CD14-positive monocyte (primary cell): ENCODE data around the gene PROM2. TPM values are rescaled to one million over a fixed set of nuclear protein-coding genes. Genes with fewer than 3 reads are reported as not detected.
A peak's percentile ranks its signal among the peaks of the same experiment; 100 is the strongest.

Experiments used
- DNase-seq, 3 donors: peaks; one replicate each; pipeline ENCODE4 v3.0.0-alpha.2; 2011 to 2022
- H2AFZ ChIP-seq: 2 replicates; pipeline ENCODE4 v1.6.0; 2012; ENCODE audit warnings: mild to moderate bottlenecking, low read depth, low read length, inconsistent platforms; ENCODE audit not compliant: insufficient read depth, poor library complexity, severe bottlenecking
- H3K27ac ChIP-seq, 2 donors: 1 replicate in 1 of 2; 2 replicates in 1 of 2; pipeline ENCODE4 v1.5.1; 2012 to 2013; ENCODE audit warnings: low read length in 2 of 2, control low read depth in 1 of 2, inconsistent platforms in 1 of 2, low read depth in 1 of 2, mild to moderate bottlenecking in 1 of 2
- H3K27me3 ChIP-seq, 2 donors: one replicate each; pipeline versions ENCODE4 v1.6.0 to v1.6.1; 2011 to 2013; ENCODE audit warnings: low read length in 2 of 2; ENCODE audit not compliant: control insufficient read depth in 2 of 2, insufficient read depth in 2 of 2
- H3K36me3 ChIP-seq, 2 donors: replicated peaks in 1 of 2; 1 replicate in 1 of 2; 2 replicates in 1 of 2; pipeline versions ENCODE4 v1.5.1 to v1.6.1; 2012 to 2013; ENCODE audit warnings: low read length in 2 of 2, control low read depth in 1 of 2, inconsistent platforms in 1 of 2, mild to moderate bottlenecking in 1 of 2; ENCODE audit not compliant: insufficient read depth in 2 of 2, control insufficient read depth in 1 of 2
- H3K4me1 ChIP-seq, 2 donors: 1 replicate in 1 of 2; 2 replicates in 1 of 2; pipeline versions ENCODE4 v1.5.1 to v1.6.1; 2012 to 2013; ENCODE audit warnings: low read length in 2 of 2, control low read depth in 1 of 2, inconsistent platforms in 1 of 2, mild to moderate bottlenecking in 1 of 2, moderate library complexity in 1 of 2; ENCODE audit not compliant: insufficient read depth in 2 of 2, control insufficient read depth in 1 of 2
- H3K4me2 ChIP-seq: replicated peaks from 2 replicates; pipeline ENCODE3; 2012; ENCODE audit warnings: low read length, moderate library complexity, mild to moderate bottlenecking; ENCODE audit not compliant: poor library complexity, severe bottlenecking; ENCODE audit errors: extremely low read depth
- H3K4me3 ChIP-seq, 3 experiments: fragments of 200-600 bp in 1 of 3; sonication (generic) in 1 of 3; replicated peaks in 1 of 3; 1 replicate in 2 of 3; 2 replicates in 1 of 3; pipeline ENCODE4 v1.5.1; 2011 to 2013; ENCODE audit warnings: low read length in 3 of 3, mild to moderate bottlenecking in 3 of 3, control low read depth in 2 of 3, low read depth in 2 of 3, inconsistent platforms in 1 of 3, moderate library complexity in 1 of 3
- H3K79me2 ChIP-seq: 2 replicates; pipeline ENCODE4 v1.6.0; 2012; ENCODE audit warnings: mild to moderate bottlenecking, control low read depth, inconsistent platforms, low read length, moderate library complexity; ENCODE audit not compliant: insufficient read depth
- H3K9ac ChIP-seq: 2 replicates; pipeline ENCODE4 v1.6.0; 2017; ENCODE audit warnings: low read length, mild to moderate bottlenecking; ENCODE audit not compliant: insufficient read depth, poor library complexity, severe bottlenecking
- H3K9me3 ChIP-seq, 2 donors: replicated peaks in 1 of 2; 1 replicate in 1 of 2; 2 replicates in 1 of 2; pipeline versions ENCODE4 v1.5.1 to v1.6.1; 2012 to 2013; ENCODE audit warnings: low read length in 2 of 2, control low read depth in 1 of 2; ENCODE audit not compliant: control insufficient read depth in 1 of 2, insufficient read depth in 1 of 2
- H4K20me1 ChIP-seq: 2 replicates; pipeline ENCODE4 v1.6.0; 2012; ENCODE audit warnings: mild to moderate bottlenecking, low read length, control low read depth, moderate library complexity; ENCODE audit not compliant: insufficient read depth
- H3K27ac Mint-ChIP-seq, 7 donors: one replicate each; pipeline ENCODE4 v1.8.0; 2020; ENCODE audit warnings: mild to moderate bottlenecking in 7 of 7, mixed read lengths in 7 of 7, moderate library complexity in 6 of 7, inconsistent platforms in 2 of 7
- H3K27me3 Mint-ChIP-seq, 3 donors: one replicate each; pipeline ENCODE4 v1.8.0; 2021 to 2022; ENCODE audit warnings: low read depth in 3 of 3, mild to moderate bottlenecking in 3 of 3, mixed read lengths in 3 of 3, moderate library complexity in 3 of 3, inconsistent platforms in 1 of 3
- H3K36me3 Mint-ChIP-seq, 2 donors: one replicate each; pipeline ENCODE4 v1.8.0; 2020; ENCODE audit warnings: mixed read lengths in 2 of 2, inconsistent platforms in 1 of 2, mild to moderate bottlenecking in 1 of 2
- H3K4me1 Mint-ChIP-seq: one replicate; pipeline ENCODE4 v1.8.0; 2020; ENCODE audit warnings: mild to moderate bottlenecking, mixed read lengths
- H3K4me3 Mint-ChIP-seq, 2 donors: one replicate each; pipeline ENCODE4 v1.8.0; 2020; ENCODE audit warnings: mild to moderate bottlenecking in 2 of 2, mixed read lengths in 2 of 2, moderate library complexity in 1 of 2
- H3K9me3 Mint-ChIP-seq, 7 donors: one replicate each; pipeline ENCODE4 v1.8.0; 2020 to 2022; ENCODE audit warnings: mixed read lengths in 7 of 7, mild to moderate bottlenecking in 6 of 7, moderate library complexity in 6 of 7, inconsistent platforms in 2 of 7
- WGBS: methylation state at CpG from one replicate; pipeline ENCODE4 v1.1.5; 2013; ENCODE audit warnings: missing lambda C conversion rate; ENCODE audit not compliant: insufficient coverage; 5-methylcytosine and 5-hydroxymethylcytosine counted together
- intact Hi-C, 2 donors: fragments of 100-400 bp; cut with micrococcal nuclease; formaldehyde crosslinking; loops; one replicate each; pipeline versions ENCODE4 v1.15.0 to v1.15.1; 2023
- polyA plus RNA-seq, 3 donors: library from polyadenylated mRNA; depleted of rRNA in 1 of 3; unstranded in 2 of 3; stranded (reverse) in 1 of 3; fragments of 300-500 nt in 2 of 3; fragments of >200 nt in 1 of 3; fragmentation: Illumina TruSeq in 2 of 3; gene quantifications; 1 replicate in 2 of 3; 2 replicates in 1 of 3; pipeline ENCODE4 v1.2.3, GENCODE V29; 2012 to 2021
- TF ChIP-seq, protein P1 (sequence below): fragments of 200-600 bp; IDR thresholded peaks from one replicate; pipeline ENCODE4 v1.8.0; 2022; ENCODE audit warnings: antibody characterized with exemption, mild to moderate bottlenecking

The PROM2 gene
- polyA plus RNA-seq, 3 donors = 0.41 TPM; not detected in 2

- H3K9me3 ChIP-seq = no peaks in the 10 kb centered on the region
- no peaks in the 10 kb centered on the region for H3K36me3 ChIP-seq
- no peak for DNase-seq
- Mint-ChIP-seq H3K4me3 (no peak overlapping the region), H3K27ac (no peak overlapping the region), H3K27me3 (peaks cover 0 to 11% (median 3%) of the 10 kb centered on the region in 3 donors), H3K9me3 (peaks cover 0 to 5% (median 0%) of the 10 kb centered on the region in 7 donors), H3K4me1 (no peaks in the 10 kb centered on the region), H3K36me3 (no peaks in the 10 kb centered on the region)
- TF ChIP-seq, protein P1, sequence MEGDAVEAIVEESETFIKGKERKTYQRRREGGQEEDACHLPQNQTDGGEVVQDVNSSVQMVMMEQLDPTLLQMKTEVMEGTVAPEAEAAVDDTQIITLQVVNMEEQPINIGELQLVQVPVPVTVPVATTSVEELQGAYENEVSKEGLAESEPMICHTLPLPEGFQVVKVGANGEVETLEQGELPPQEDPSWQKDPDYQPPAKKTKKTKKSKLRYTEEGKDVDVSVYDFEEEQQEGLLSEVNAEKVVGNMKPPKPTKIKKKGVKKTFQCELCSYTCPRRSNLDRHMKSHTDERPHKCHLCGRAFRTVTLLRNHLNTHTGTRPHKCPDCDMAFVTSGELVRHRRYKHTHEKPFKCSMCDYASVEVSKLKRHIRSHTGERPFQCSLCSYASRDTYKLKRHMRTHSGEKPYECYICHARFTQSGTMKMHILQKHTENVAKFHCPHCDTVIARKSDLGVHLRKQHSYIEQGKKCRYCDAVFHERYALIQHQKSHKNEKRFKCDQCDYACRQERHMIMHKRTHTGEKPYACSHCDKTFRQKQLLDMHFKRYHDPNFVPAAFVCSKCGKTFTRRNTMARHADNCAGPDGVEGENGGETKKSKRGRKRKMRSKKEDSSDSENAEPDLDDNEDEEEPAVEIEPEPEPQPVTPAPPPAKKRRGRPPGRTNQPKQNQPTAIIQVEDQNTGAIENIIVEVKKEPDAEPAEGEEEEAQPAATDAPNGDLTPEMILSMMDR = no peak
- no peak overlapping the region for H3K9ac ChIP-seq
- H3K27ac ChIP-seq = no peak overlapping the region
- H4K20me1 ChIP-seq = no peaks in the 10 kb centered on the region
- no peaks in the 10 kb centered on the region for H3K79me2 ChIP-seq
- H3K4me3 ChIP-seq = no peak overlapping the region
- no peaks in the 10 kb centered on the region for H3K4me1 ChIP-seq
- intact Hi-C loops = no loop called here
- WGBS = no CpG with 5 or more reads among the region's 2 CpGs
- no peaks in the 10 kb centered on the region for H3K27me3 ChIP-seq
- H3K4me2 ChIP-seq = no peak overlapping the region
- H2AFZ ChIP-seq = no peak overlapping the region
Measured at GRCh38 chr2:95336406-95336805, 62.2 kb downstream of the PROM2 start.

- Histone ChIP-seq H3K27me3 (peaks cover 0 to 1% of the 10 kb centered on the region in 2 donors), H3K9me3 (no peaks in the 10 kb centered on the region)
- intact Hi-C loops = no loop called here
Measured at GRCh38 chr2:95337829-95338228, 63.6 kb downstream of the PROM2 start.

More at GRCh38 chr2:95337829-95338228, 63.6 kb downstream of the PROM2 start:
- Histone ChIP-seq H3K4me3 (no peak overlapping the region), H3K79me2 (no peaks in the 10 kb centered on the region), H2AFZ (no peak overlapping the region), H3K9ac (no peak overlapping the region), H3K4me1 (no peaks in the 10 kb centered on the region), H3K36me3 (no peaks in the 10 kb centered on the region), H3K27ac (no peak overlapping the region), H3K4me2 (no peak overlapping the region), H4K20me1 (no peaks in the 10 kb centered on the region)
- Mint-ChIP-seq H3K27me3 (peaks cover 0 to 8% (median 7%) of the 10 kb centered on the region in 3 donors), H3K4me1 (no peaks in the 10 kb centered on the region), H3K4me3 (peak overlapping the region in 1 of 2 donors; percentile 32), H3K27ac (no peak overlapping the region), H3K9me3 (peaks cover 0 to 5% (median 0%) of the 10 kb centered on the region in 7 donors), H3K36me3 (no peaks in the 10 kb centered on the region)
- DNase-seq = no peak
- TF ChIP-seq, protein P1 = no peak
- WGBS = 89% methylated on average over 7 of the region's 7 CpGs

Other genes starting within 250 kb of the PROM2 start
- gene MAL, start 248.7 kb upstream of the PROM2 start, polyA plus RNA-seq = under 1 TPM in 2 of 3 donors, not detected in 1; 0.39 to 0.48 TPM
- gene MRPS5, start 152.6 kb upstream of the PROM2 start, polyA plus RNA-seq = 10 to 100 TPM; 30.9 to 41.6 (median 35.2) TPM
- gene ZNF514, start 114.6 kb upstream of the PROM2 start, polyA plus RNA-seq = 1 to 10 TPM; 2.8 to 9.6 (median 5.7) TPM
- 1 to 10 TPM in 1 of 3 donors, under 1 TPM in 2; 0.59 to 1.5 (median 0.89) TPM for gene ZNF2, start 108.6 kb upstream of the PROM2 start, polyA plus RNA-seq
- under 1 TPM; 0.15 to 0.73 (median 0.23) TPM for gene ZNF892, start 66.9 kb upstream of the PROM2 start, polyA plus RNA-seq
- gene KCNIP3, start 22.9 kb downstream of the PROM2 start, polyA plus RNA-seq = not detected
- gene FAHD2A, start 128.3 kb downstream of the PROM2 start, polyA plus RNA-seq = 10 to 100 TPM in 2 of 3 donors, 1 to 10 TPM in 1; 9.7 to 17.1 (median 10.5) TPM
- not detected for gene TRIM43B, start 210.3 kb downstream of the PROM2 start, polyA plus RNA-seq